Vagina (tissue), 2 donors: ENCODE data around the gene ARHGAP24. TPM values are rescaled to one million over a fixed set of nuclear protein-coding genes. Genes with fewer than 3 reads are reported as not detected.

Source experiments
- DNase-seq, 2 donors: peaks; one replicate each; pipeline ENCODE4 v3.0.0-alpha.2; 2017; ENCODE audit errors: extremely low spot score in 2 of 2
- H3K27ac ChIP-seq: fragments of 200-600 bp; sonication (generic); one replicate; pipeline ENCODE4 v1.5.1; 2019
- H3K27me3 ChIP-seq: fragments of 200-600 bp; sonication (generic); one replicate; pipeline ENCODE4 v1.5.1; 2019
- H3K36me3 ChIP-seq, 2 donors: fragments of 200-600 bp; sonication (generic); one replicate each; pipeline ENCODE4 v1.5.1; 2017 to 2019
- H3K4me1 ChIP-seq: fragments of 200-600 bp; sonication (generic); one replicate; pipeline ENCODE4 v1.5.1; 2019
- H3K4me3 ChIP-seq, 2 donors: fragments of 200-600 bp; sonication (generic); 1 replicate in 1 of 2; 2 replicates in 1 of 2; pipeline ENCODE4 v1.5.1; 2016 to 2019
- H3K9me3 ChIP-seq: fragments of 200-600 bp; sonication (generic); one replicate; pipeline ENCODE4 v1.5.1; 2019
- CTCF ChIP-seq, 3 experiments: fragments of 450-650 bp in 2 of 3; fragments of 200-600 bp in 1 of 3; sonication (generic) in 1 of 3; IDR thresholded peaks; one replicate each; pipeline ENCODE4 v1.5.1; 2017 to 2019; ENCODE audit warnings: antibody characterized with exemption in 3 of 3, mild to moderate bottlenecking in 2 of 3, moderate library complexity in 2 of 3
- POLR2A ChIP-seq, 2 donors: fragments of 450-650 bp; IDR thresholded peaks; one replicate each; pipeline ENCODE4 v1.6.1; 2017; ENCODE audit warnings: antibody characterized with exemption in 2 of 2, mild to moderate bottlenecking in 2 of 2, moderate library complexity in 2 of 2
- POLR2AphosphoS5 ChIP-seq, 2 donors: sonication (generic); formaldehyde crosslinking; IDR thresholded peaks; one replicate each; pipeline ENCODE4 v1.9.0; 2017; ENCODE audit warnings: antibody characterized with exemption in 2 of 2, mild to moderate bottlenecking in 2 of 2, low read depth in 1 of 2; ENCODE audit not compliant: insufficient read depth in 1 of 2
- intact Hi-C: fragments of 100-400 bp; cut with DNase I; formaldehyde crosslinking; loops from one replicate; pipeline ENCODE4 v1.15.1; 2023
- total RNA-seq: library from RNA; depleted of rRNA; stranded (reverse); fragments of >200 nt; gene quantifications from one replicate; pipeline ENCODE4 v1.2.3, GENCODE V29; 2016

The ARHGAP24 gene
- total RNA-seq, 1 donor from 2014 or later, result 40.0 TPM

- H3K4me3 ChIP-seq, result no peak overlapping the region
- DNase-seq, result no peak
- H3K27ac ChIP-seq, result no peak overlapping the region
- intact Hi-C loops, result no loop called here
- TF ChIP-seq POLR2AphosphoS5 (IDR thresholded peaks at IDR 0.05; ENCODE audit: insufficient read depth in 1 of 2, low read depth in 1 of 2) (no peak), CTCF (IDR thresholded peaks at IDR 0.05) (no peak), POLR2A (IDR thresholded peaks at IDR 0.05) (no peak)
- H3K4me1 ChIP-seq, result no peaks in the 10 kb centered on the region
- H3K9me3 ChIP-seq, result no peaks in the 10 kb centered on the region
- no peaks in the 10 kb centered on the region for H3K27me3 ChIP-seq
- H3K36me3 ChIP-seq, result no peaks in the 10 kb centered on the region
Measured at GRCh38 chr4:85595098-85595775, 120.3 kb downstream of the ARHGAP24 start.

- no peaks in the 10 kb centered on the region for H3K4me1 ChIP-seq
- no peaks in the 10 kb centered on the region for H3K36me3 ChIP-seq
- H3K27me3 ChIP-seq, result no peaks in the 10 kb centered on the region
- TF ChIP-seq POLR2AphosphoS5 (IDR thresholded peaks at IDR 0.05; ENCODE audit: insufficient read depth in 1 of 2, low read depth in 1 of 2) (no peak), CTCF (IDR thresholded peaks at IDR 0.05) (no peak), POLR2A (IDR thresholded peaks at IDR 0.05) (no peak)
- DNase-seq, result no peak
- no peaks in the 10 kb centered on the region for H3K9me3 ChIP-seq
- intact Hi-C loops, result no loop called here
- no peak overlapping the region for H3K27ac ChIP-seq
- no peak overlapping the region for H3K4me3 ChIP-seq
Measured at GRCh38 chr4:85595796-85596559, 121.0 kb downstream of the ARHGAP24 start.

- intact Hi-C loops, result no loop called here
- Histone ChIP-seq H3K36me3 (no peaks in the 10 kb centered on the region), H3K27ac (no peak overlapping the region), H3K27me3 (no peaks in the 10 kb centered on the region), H3K4me1 (no peaks in the 10 kb centered on the region), H3K4me3 (no peak overlapping the region), H3K9me3 (no peaks in the 10 kb centered on the region)
- no peak for DNase-seq
- TF ChIP-seq CTCF (IDR thresholded peaks at IDR 0.05), result no peak
Measured at GRCh38 chr4:85598936-85599335, 124.0 kb downstream of the ARHGAP24 start.

- Histone ChIP-seq H3K27ac (no peak overlapping the region), H3K36me3 (no peaks in the 10 kb centered on the region), H3K27me3 (no peaks in the 10 kb centered on the region), H3K4me3 (no peak overlapping the region), H3K4me1 (no peaks in the 10 kb centered on the region), H3K9me3 (no peaks in the 10 kb centered on the region)
- TF ChIP-seq POLR2AphosphoS5 (IDR thresholded peaks at IDR 0.05; ENCODE audit: insufficient read depth in 1 of 2, low read depth in 1 of 2) (no peak), CTCF (IDR thresholded peaks at IDR 0.05) (no peak), POLR2A (IDR thresholded peaks at IDR 0.05) (no peak)
- intact Hi-C loops, result no loop called here
- DNase-seq, result no peak
Measured at GRCh38 chr4:85600501-85600900, 125.6 kb downstream of the ARHGAP24 start.
